T-helper 17 cell (primary cell): ENCODE results near the gene SERPIND1. TPM values are rescaled to one million over a fixed set of nuclear protein-coding genes. Genes with fewer than 3 reads are reported as not detected.
A peak's percentile ranks its signal among the peaks of the same experiment; 100 is the strongest.

Source experiments
- ATAC-seq: fragments of 150-1000 bp; cut with Tn5 transposase; 2 replicates; pipeline ENCODE4 v1.10.0; 2021; ENCODE audit warnings: mild to moderate bottlenecking, moderate library complexity
- DNase-seq, 3 donors: peaks; one replicate each; pipeline versions ENCODE4 v3.0.0 to v3.0.0-alpha.2; 2020 to 2021
- H3K9me3 ChIP-seq: one replicate; pipeline ENCODE4 v1.7.0; 2013; ENCODE audit warnings: low read length, mild to moderate bottlenecking; ENCODE audit not compliant: control insufficient read depth, poor library complexity, severe bottlenecking
- H3K27ac Mint-ChIP-seq: one replicate; pipeline ENCODE4 v1.8.0; 2022; ENCODE audit warnings: mild to moderate bottlenecking, moderate library complexity, mixed read lengths
- H3K27me3 Mint-ChIP-seq: one replicate; pipeline ENCODE4 v1.8.0; 2022; ENCODE audit warnings: mixed read lengths
- H3K36me3 Mint-ChIP-seq: one replicate; pipeline ENCODE4 v1.8.0; 2022; ENCODE audit warnings: low read depth, mixed read lengths
- H3K4me1 Mint-ChIP-seq: one replicate; pipeline ENCODE4 v1.8.0; 2022; ENCODE audit warnings: mild to moderate bottlenecking, mixed read lengths
- H3K4me3 Mint-ChIP-seq: one replicate; pipeline ENCODE4 v1.8.0; 2022; ENCODE audit warnings: mild to moderate bottlenecking, moderate library complexity, mixed read lengths
- total RNA-seq, 4 donors: library from RNA in 2 of 4; stranded (reverse) in 2 of 4; gene quantifications; one replicate each; pipeline ENCODE4 v1.2.3 and lab custom pipeline; 2022 to 2026

Gene SERPIND1
- total RNA-seq, 2 donors from 2014 or later, result not detected

DNA sequence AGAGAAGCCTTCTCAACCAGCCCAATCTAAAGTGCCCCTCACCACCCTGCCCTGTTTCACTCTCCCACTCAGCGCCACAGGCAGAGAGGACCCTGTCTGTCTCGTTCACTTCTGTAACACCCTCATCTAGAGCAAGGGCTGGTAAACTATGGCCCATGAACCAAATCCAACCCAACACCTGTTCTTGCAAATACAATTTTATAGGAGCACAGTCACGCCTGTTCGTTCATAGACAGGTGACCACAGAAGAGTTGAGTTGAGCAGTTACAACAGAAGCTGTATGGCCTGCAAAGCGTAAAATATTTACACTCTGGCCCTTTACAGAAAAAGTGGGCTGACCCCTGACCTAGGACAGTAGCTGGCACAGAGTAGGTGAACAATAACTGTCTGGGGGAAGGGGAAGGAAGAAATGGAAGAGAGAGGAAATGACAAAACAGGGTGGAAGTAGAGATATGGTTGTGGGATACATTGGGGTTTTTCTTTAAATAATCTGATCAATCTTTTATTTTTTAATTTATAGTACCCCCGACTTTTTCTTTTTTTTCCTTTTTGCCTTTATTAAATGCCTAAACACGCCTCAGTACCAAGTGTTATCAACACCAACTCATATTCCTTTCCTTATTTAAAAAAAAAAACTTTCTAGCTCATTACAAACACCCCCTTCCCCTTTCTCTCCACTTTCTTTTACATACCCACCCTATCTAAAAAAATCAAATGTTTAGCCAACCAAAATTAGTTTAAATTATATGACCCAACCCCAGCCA, 20.9 kb downstream of the SERPIND1 start:
- H3K27me3 Mint-ChIP-seq, result no peaks in the 10 kb centered on the region
- no peaks in the 10 kb centered on the region for H3K9me3 ChIP-seq
- ATAC-seq, result no peak
- peak overlapping the region; percentile 59 for H3K27ac Mint-ChIP-seq
- peaks cover 13% of the 10 kb centered on the region for H3K36me3 Mint-ChIP-seq
- DNase-seq, result no peak
- no peak overlapping the region for H3K4me3 Mint-ChIP-seq
- H3K4me1 Mint-ChIP-seq, result peaks cover 5% of the 10 kb centered on the region

DNA sequence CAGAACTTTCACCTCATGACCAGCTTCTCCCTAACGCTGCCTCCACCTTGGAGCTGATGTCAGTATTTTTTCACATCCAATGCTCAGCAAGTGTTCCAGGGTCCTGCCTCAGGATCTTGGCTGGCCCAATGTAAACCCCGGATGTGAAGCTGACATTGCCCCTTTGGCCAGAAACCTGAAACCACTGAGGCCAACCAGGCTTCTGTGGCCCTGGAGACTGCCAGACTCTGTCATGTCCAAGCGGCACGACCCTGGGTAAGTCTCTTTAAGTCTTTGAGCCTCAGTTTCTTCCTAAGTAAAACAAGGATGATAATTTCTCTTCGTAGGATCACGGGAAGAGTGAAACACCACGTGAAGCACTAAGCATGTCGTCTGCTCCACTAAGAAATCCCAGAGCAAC, 22.8 kb downstream of the SERPIND1 start:
- ATAC-seq (no peak), DNase-seq (no peak)
- H3K4me3 Mint-ChIP-seq, result no peak overlapping the region
- peaks cover 5% of the 10 kb centered on the region for H3K4me1 Mint-ChIP-seq
- peaks cover 13% of the 10 kb centered on the region for H3K36me3 Mint-ChIP-seq
- peak overlapping the region; percentile 49 for H3K27ac Mint-ChIP-seq
- H3K9me3 ChIP-seq, result no peaks in the 10 kb centered on the region
- H3K27me3 Mint-ChIP-seq, result no peaks in the 10 kb centered on the region

DNA sequence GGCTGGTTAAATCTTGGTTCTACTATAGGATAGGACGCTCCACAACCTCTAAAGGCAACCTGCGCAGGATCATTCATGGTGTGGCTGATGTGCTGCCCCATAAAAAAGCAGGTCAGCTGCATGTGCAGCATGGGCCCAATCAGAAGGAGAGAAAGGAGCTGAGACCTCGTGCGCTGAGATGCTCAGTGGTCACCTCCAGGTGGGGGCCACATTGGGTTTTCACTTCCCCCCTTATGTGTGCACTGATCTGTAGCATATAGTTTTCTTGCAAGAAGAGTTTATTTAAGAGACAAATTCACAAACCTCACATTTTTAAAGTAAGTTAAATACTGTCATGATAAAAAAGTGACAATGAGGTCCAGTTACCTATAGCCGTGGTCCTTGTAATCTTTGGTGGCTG, 24.3 kb downstream of the SERPIND1 start:
- no peak overlapping the region for H3K4me3 Mint-ChIP-seq
- H3K27me3 Mint-ChIP-seq, result no peaks in the 10 kb centered on the region
- peaks cover 2% of the 10 kb centered on the region for H3K4me1 Mint-ChIP-seq
- no peak for DNase-seq
- H3K27ac Mint-ChIP-seq, result no peak overlapping the region
- peaks cover 10% of the 10 kb centered on the region for H3K36me3 Mint-ChIP-seq
- no peaks in the 10 kb centered on the region for H3K9me3 ChIP-seq
- no peak for ATAC-seq

DNA sequence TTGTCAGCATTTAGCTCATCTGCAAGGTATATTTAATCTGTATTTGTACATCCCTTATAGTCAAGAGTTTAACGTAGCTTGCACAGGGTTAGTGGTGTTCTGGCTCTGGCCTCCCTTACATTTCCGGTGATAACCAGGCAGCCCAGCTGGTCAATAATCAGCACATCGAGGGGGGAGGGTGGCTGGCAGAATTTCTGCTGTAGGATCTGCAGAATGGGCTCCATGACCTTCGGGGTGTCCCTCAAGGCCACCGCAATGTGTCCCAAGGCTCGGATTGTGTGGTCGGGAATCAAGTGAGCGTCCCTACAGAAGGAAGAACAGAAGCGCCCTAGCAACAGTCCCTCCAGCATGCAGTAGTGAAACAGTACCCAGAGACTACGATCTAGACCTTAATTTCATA, 25.1 kb downstream of the SERPIND1 start:
- ATAC-seq (no peak), DNase-seq (no peak)
- peak overlapping the region; percentile 55 for H3K4me3 Mint-ChIP-seq
- H3K4me1 Mint-ChIP-seq, result peaks cover 2% of the 10 kb centered on the region
- peak overlapping the region; percentile 34 for H3K27ac Mint-ChIP-seq
- H3K36me3 Mint-ChIP-seq, result peaks cover 10% of the 10 kb centered on the region
- H3K27me3 Mint-ChIP-seq, result no peaks in the 10 kb centered on the region
- H3K9me3 ChIP-seq, result no peaks in the 10 kb centered on the region

DNA sequence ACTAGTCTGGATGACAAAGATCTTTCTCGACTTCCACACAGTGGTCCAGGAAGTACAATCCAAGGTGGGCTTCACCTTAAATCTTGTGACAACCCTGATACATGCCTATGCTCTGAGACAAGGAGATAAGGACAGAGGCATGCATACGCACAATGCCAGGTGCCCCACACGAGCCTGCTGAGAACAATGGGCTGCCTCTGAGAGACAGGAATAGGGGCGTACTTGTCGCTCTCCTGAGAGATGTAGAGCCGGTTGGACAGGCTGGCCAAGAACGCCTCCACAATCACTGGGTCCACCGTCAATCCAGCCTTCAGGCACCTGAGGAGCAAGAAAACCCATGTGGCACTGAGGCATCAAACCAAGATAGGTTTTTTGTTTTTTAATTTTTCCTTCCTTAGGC, 25.5 kb downstream of the SERPIND1 start:
- Mint-ChIP-seq H3K4me3 (no peak overlapping the region), H3K4me1 (peaks cover 2% of the 10 kb centered on the region), H3K27ac (peak overlapping the region; percentile 34), H3K27me3 (no peaks in the 10 kb centered on the region), H3K36me3 (peaks cover 13% of the 10 kb centered on the region)
- no peak for ATAC-seq
- DNase-seq, result no peak
- no peaks in the 10 kb centered on the region for H3K9me3 ChIP-seq

DNA sequence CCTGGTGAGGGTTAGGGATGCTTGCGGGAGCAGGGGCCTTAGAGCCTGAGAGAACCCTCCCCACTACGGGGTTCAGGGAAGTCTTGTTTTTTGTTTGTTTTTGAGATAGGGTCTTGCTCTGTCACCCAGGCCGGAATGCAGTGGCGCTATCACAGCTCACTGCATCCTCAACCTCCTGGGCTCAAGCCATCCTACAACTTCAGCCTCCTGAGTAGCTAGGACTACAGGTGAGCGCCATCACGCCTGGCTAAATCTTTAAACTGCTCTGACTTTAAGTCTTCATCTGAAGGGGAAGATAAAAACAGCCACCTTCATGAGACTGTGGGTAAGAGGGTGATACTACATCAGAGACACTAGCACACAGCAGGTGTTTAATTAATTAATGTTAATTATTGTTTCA, 28.5 kb downstream of the SERPIND1 start:
- H3K9me3 ChIP-seq, result no peaks in the 10 kb centered on the region
- DNase-seq (no peak), ATAC-seq (no peak)
- no peak overlapping the region for H3K4me3 Mint-ChIP-seq
- peaks cover 9% of the 10 kb centered on the region for H3K36me3 Mint-ChIP-seq
- no peaks in the 10 kb centered on the region for H3K4me1 Mint-ChIP-seq
- H3K27ac Mint-ChIP-seq, result no peak overlapping the region
- H3K27me3 Mint-ChIP-seq, result no peaks in the 10 kb centered on the region

DNA sequence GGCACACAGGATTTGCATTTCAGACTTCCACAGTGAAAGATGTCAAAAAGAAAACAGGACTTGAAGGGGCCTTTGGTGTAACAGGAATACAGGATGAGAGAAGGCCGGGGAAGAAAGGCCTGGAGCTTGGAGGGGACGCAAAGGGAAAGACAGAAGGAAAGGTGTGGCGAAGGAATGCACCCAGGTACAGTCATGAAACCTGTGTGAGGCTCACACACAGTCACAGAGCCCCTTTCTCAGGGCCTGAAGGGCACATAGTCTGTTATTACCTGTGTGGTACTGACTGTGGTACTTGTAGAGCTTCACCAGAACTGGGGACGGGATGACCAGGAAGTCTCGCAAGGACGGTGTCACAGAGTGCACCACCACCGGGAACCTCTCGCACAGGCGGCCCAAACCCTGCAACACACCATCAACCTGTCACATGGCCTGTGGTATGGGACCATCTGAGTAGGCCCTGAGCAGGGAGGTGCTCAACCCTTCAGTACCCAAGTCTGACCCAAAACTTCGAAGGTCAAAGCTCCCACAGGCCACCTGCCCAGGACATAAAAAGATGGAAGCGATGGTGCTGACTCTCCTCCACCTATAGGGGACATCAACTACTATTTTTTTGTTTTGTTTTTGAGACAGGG, 29.1 kb downstream of the SERPIND1 start:
- peaks cover 9% of the 10 kb centered on the region for H3K36me3 Mint-ChIP-seq
- no peaks in the 10 kb centered on the region for H3K9me3 ChIP-seq
- no peak for ATAC-seq
- H3K4me1 Mint-ChIP-seq, result no peaks in the 10 kb centered on the region
- H3K27ac Mint-ChIP-seq, result peak overlapping the region; percentile 66
- no peak for DNase-seq
- no peaks in the 10 kb centered on the region for H3K27me3 Mint-ChIP-seq
- no peak overlapping the region for H3K4me3 Mint-ChIP-seq

DNA sequence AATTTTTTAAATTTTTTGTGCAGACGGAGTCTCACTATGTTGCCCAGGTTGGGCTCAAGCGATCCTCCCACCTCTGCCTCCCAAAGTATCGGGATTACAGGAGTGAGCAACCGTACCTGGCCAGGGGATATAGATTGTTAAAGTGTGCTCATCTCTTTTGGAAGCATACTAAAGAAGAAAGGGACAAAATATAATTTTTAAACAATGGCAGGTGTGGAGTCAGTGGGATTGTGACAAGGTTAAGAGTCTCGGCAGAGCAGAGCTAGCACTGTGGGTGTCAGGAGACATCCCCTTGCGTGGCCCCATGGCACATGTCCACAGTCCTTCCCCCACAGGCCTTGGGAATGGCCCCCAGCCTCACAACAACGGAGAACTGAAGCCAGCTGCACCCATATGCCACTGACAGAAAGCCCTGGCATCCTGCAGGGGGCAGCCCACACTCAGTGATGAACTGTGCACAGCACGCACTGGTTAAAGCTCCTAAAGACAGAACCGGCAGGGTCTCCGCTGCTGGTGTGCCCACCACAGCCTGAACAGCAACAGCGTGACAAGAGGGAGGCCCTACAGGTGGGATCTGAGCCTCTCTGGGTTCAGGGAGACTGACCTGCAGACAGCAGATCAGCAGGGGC, 29.9 kb downstream of the SERPIND1 start:
- peak; percentile 37 for ATAC-seq
- no peak overlapping the region for H3K4me3 Mint-ChIP-seq
- peaks cover 11% of the 10 kb centered on the region for H3K36me3 Mint-ChIP-seq
- H3K27ac Mint-ChIP-seq, result peak overlapping the region; percentile 66
- H3K9me3 ChIP-seq, result no peaks in the 10 kb centered on the region
- H3K4me1 Mint-ChIP-seq, result no peaks in the 10 kb centered on the region
- no peaks in the 10 kb centered on the region for H3K27me3 Mint-ChIP-seq
- DNase-seq, result peak in 1 of 3 donors; percentile 8

DNA sequence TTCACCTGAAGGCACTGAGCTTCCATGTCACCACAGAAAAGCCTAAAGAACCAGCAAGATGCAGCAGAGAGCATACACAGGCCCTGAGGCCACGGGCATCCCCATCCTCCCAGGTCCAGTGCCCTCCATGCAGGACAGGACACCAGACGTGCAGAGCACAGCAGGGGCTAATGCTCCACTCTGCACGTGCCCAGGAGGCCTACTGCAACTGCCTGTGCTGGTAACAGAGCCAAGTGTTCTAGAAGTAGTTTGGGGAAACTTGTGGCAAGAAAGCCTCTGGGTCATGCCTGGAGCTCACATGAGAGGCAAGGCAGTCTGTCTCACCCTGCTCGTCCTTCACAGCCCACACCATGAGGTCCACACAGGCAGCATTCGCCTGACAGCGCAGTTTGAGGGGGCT, 30.7 kb downstream of the SERPIND1 start:
- no peak for DNase-seq
- no peak for ATAC-seq
- Mint-ChIP-seq H3K4me3 (no peak overlapping the region), H3K27me3 (no peaks in the 10 kb centered on the region), H3K36me3 (peaks cover 12% of the 10 kb centered on the region), H3K27ac (peak overlapping the region; percentile 66), H3K4me1 (no peaks in the 10 kb centered on the region)
- no peaks in the 10 kb centered on the region for H3K9me3 ChIP-seq

DNA sequence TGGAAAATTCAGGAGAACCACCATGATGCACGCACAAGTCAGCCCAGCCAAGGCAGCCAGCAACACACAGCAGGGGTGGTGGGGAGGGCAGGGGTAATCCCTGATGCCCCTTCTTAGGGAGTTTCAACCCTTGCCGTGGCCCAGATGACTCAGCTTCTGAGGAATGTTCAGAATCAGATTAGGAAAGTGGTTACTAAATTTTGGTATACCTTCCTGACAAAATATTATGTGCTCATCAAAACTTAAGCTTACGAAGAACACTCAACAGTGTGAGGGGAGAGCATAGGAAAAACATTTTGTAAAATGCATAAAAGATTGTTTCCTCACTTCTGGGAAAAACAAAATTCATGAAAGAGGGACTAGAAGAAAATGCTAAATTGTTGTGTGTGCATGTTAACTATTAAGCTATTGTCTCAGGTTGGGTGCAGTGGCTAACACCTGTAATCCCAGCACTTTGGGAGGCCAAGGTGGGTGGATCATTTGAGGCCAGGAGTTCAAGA, 32.1 kb downstream of the SERPIND1 start:
- H3K4me1 Mint-ChIP-seq, result peaks cover 2% of the 10 kb centered on the region
- H3K27me3 Mint-ChIP-seq, result no peaks in the 10 kb centered on the region
- DNase-seq (no peak), ATAC-seq (no peak)
- peaks cover 13% of the 10 kb centered on the region for H3K36me3 Mint-ChIP-seq
- no peak overlapping the region for H3K27ac Mint-ChIP-seq
- H3K4me3 Mint-ChIP-seq, result no peak overlapping the region
- H3K9me3 ChIP-seq, result no peaks in the 10 kb centered on the region

DNA sequence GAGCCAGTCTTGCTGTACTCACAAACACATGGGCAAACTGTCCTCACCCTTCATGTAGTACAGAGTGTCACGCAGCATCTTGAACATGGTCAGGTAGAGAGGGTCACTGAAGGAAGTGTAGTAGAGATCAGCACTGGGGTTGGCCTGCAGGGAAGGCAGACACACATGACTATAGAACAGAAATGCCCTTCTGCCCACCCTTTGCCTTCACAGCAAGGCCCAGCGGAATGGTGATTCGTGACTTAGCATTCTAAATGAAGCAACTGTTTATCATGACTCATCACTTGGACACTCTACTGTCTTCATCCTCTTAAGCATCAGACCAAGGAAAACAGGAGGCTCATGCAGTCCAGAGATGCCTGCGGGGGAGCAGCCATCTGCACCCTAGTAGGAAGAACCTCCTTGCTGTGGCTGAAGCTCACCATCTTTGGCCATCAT, 33.4 kb downstream of the SERPIND1 start:
- no peak overlapping the region for H3K27ac Mint-ChIP-seq
- ATAC-seq, result no peak

DNA sequence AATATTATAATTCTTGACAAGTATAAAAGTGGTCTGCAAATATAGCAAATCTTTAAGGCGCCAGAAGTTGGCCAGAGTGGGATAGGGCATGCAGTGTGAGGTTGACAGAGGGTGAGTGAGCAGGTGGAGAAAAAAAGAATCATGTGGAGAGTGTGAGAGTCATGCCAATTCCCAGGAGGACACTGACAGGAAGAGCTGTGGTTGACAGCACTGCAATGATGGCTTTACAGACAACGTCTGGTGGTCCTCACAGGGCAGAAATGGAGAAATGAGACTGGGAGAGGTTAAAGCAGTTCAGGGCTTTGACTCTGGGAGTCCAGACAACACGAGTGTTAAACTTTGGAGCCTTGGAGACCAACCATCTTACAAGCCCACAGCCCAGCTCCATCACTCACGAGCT, 34.9 kb downstream of the SERPIND1 start:
- no peak overlapping the region for H3K27ac Mint-ChIP-seq
- H3K4me1 Mint-ChIP-seq, result peaks cover 4% of the 10 kb centered on the region
- H3K27me3 Mint-ChIP-seq, result no peaks in the 10 kb centered on the region
- ATAC-seq (no peak), DNase-seq (no peak)
- no peaks in the 10 kb centered on the region for H3K9me3 ChIP-seq
- H3K4me3 Mint-ChIP-seq, result no peak overlapping the region
- H3K36me3 Mint-ChIP-seq, result peaks cover 9% of the 10 kb centered on the region

More for the DNA sequence above, 33.4 kb downstream of the SERPIND1 start:
- H3K4me3 Mint-ChIP-seq, result no peak overlapping the region
- H3K27me3 Mint-ChIP-seq, result no peaks in the 10 kb centered on the region
- H3K9me3 ChIP-seq, result no peaks in the 10 kb centered on the region
- H3K36me3 Mint-ChIP-seq, result peaks cover 11% of the 10 kb centered on the region
- DNase-seq, result no peak
- H3K4me1 Mint-ChIP-seq, result peaks cover 4% of the 10 kb centered on the region

DNA sequence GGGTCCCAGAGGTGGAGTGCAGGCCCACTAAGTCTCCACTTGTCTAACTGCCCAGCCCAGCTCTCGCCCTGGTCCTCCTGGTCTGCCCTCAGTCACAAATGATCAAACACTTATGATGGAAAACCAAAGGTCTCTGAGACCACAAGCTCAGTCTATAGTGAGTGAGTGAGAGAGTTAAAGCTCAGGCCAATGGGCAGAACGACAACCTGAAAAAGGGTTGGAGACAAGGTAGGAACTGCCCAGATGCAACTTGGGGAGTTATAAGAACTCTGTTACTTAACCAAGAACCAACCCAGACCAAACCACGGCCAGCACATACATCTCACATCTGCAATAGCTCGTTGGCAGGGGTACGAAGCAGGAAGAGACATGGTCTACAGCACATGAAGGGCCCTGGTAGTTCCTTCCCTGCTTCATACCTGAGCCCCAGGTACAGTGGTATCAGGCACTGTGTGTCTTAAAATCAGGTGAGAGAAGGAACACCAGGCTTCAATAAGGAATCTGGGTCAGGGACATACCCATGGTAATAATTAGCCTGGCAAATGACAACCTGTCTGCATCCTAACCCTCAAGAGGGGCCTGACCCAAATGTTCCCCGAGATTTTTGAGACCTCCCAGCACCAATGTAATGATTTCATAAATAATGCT, 35.7 kb downstream of the SERPIND1 start:
- Mint-ChIP-seq H3K27me3 (no peaks in the 10 kb centered on the region), H3K27ac (peak overlapping the region; percentile 41)
- no peaks in the 10 kb centered on the region for H3K9me3 ChIP-seq

More for the DNA sequence above, 35.7 kb downstream of the SERPIND1 start:
- peaks cover 5% of the 10 kb centered on the region for H3K36me3 Mint-ChIP-seq
- peaks cover 4% of the 10 kb centered on the region for H3K4me1 Mint-ChIP-seq
- no peak for DNase-seq
- no peak for ATAC-seq
- no peak overlapping the region for H3K4me3 Mint-ChIP-seq
